NOMO-1 (cell line): ENCODE results near the gene RAPSN.

Source experiments
- DNase-seq, 2 experiments: peaks; one replicate each; lab custom pipeline; 2025; ENCODE audit not compliant: unreplicated experiment in 2 of 2; lab: John Stamatoyannopoulos, UW

RAPSN gene

DNA sequence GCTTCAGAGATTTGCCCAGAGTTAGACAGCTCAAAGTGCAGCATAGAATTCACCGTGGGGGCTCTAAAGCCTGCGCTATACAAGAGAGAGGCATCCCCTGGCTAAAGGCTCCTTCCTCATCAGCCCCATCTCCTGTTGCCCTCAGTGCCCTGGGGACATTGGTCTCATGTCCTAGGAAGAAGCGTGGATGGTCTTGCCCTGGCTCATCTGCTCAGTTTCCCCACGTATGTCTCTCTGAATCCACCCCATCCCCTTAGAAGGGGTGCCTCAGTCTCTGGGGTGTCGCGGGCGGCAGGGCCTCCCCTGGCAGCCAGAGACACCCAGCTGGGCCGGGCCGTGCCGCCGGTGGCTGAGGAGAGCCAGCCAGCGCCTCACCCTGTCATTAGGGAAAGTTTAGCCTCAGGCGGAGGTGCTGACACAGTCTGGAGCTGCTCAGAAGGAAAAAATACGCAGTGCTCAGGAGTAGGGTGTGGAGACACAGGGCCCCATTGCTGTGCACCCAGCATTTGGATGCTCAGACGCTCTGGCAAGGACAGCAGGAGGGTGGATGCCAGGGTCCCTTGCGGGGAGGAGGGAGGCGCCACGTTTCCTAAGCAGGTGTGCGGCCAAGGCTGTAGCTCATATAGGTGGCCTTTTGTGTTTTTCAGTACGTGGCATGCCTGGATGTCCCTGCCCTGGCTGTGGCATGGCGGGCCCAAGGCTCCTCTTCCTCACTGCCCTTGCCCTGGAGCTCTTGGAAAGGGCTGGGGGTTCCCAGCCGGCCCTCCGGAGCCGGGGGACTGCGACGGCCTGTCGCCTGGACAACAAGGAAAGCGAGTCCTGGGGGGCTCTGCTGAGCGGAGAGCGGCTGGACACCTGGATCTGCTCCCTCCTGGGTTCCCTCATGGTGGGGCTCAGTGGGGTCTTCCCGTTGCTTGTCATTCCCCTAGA is 39.2 kb downstream of the RAPSN start:
- no peak for DNase-seq

DNA sequence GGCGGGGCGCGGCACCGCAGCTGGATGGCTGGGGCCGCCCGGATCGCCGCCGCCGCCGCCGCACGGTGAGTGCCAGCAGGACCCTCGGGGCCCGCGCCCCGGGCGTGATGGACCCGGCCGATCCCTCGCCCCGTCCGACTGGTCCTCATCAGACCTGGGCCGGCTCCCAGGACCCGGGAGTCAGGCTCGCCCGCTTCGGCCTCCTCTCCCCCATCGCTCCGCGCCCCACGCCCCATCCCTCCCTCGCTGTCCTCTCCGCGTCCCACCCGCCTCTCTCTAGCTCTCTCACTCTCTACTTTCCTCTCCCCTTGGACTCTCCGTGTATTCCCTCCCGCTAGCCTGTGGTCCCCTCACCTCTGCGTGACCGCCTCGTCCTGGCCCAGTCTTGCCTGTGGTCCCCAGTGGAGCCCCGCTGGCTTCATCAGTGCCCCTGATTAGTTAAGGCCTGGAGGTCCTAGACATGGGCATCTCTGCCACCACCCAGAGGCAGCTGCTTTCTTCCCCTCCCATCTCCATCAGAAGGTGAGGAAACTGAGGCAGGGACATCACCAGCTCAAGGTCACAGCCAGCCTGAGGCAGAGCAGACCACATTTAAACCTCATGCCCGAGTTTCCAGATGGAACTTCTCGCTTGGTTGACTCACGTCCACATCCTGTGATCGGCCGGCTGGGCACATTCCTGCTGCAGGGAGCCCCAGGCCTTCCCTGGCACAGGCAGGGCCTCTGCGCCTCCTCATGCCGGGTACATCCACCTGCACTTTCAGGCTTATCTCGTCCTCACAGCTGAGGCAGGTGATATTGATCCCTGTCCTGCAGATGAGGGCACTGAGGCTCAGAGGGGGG is 40.1 kb downstream of the RAPSN start:
- no peak for DNase-seq

GRCh38 chr11:47407746-47408590 is 41.0 kb downstream of the RAPSN start, which contains the start of gene SLC39A13:
TSS of gene SLC39A13 (plus strand) at chr11:47408590. CDS start at chr11:47410095, 1,505 bp downstream.
- peak; percentile 99 for DNase-seq

GRCh38 chr11:47406896-47407745 is 41.8 kb downstream of the RAPSN start:
- no peak for DNase-seq

GRCh38 chr11:47403571-47403970 is 45.4 kb downstream of the RAPSN start:
- DNase-seq = no peak

DNA sequence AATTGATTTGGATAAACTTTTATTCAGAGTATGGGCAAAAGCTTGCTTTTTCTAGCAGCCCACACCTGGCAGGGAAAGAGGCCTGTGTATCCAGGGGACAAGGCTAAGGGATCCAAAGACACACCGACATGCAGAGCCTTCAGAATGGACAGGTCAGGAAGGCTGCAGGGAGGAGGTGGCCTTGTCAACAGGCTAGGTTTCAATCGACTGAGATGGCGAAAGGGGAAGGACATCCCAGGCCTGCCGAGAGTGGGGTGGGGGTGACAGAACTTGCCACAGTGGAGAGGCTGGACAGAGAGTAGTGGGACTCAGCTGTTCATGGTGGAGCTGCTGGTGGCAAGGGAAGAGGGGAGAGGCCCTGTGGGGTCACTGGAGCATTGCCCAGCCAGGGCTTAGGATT is 45.8 kb downstream of the RAPSN start:
- DNase-seq = no peak

GRCh38 chr11:47400768-47401279 is 48.1 kb downstream of the RAPSN start:
- DNase-seq = peak in 1 of 2 experiments; percentile 39

- no peak for DNase-seq
Observed at GRCh38 chr11:47399860-47400767, 48.8 kb downstream of the RAPSN start.

- DNase-seq = no peak
Observed at GRCh38 chr11:47398551-47398950, 50.4 kb downstream of the RAPSN start.

DNA sequence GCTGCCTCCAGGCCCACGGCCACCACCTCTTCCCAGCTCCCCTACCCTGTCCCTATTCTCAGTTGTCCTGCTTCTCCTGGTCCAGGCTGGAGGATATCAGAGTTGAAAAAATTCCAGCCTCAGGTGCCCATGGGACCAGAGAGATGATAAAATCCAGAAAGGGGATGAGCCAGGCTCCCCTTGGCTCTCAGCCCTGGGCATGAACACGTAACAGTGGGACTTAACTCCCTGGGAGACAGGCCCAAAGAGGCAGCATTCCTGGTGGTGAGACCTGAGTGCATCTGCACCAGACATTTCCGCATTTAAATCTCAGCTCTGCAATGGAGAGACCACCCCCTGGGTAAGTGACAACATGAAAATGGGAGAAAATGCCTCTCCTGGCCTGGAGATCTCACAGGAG is 50.9 kb downstream of the RAPSN start:
- no peak for DNase-seq

- DNase-seq = no peak
Observed at GRCh38 chr11:47396049-47396320, 53.0 kb downstream of the RAPSN start.

- DNase-seq = peak; percentile 44 to 67
Observed at GRCh38 chr11:47395223-47396048, 53.5 kb downstream of the RAPSN start.

GRCh38 chr11:47394322-47395222 is 54.4 kb downstream of the RAPSN start:
- peak; percentile 85 to 92 for DNase-seq

GRCh38 chr11:47394050-47394321 is 55.0 kb downstream of the RAPSN start:
- no peak for DNase-seq

DNA sequence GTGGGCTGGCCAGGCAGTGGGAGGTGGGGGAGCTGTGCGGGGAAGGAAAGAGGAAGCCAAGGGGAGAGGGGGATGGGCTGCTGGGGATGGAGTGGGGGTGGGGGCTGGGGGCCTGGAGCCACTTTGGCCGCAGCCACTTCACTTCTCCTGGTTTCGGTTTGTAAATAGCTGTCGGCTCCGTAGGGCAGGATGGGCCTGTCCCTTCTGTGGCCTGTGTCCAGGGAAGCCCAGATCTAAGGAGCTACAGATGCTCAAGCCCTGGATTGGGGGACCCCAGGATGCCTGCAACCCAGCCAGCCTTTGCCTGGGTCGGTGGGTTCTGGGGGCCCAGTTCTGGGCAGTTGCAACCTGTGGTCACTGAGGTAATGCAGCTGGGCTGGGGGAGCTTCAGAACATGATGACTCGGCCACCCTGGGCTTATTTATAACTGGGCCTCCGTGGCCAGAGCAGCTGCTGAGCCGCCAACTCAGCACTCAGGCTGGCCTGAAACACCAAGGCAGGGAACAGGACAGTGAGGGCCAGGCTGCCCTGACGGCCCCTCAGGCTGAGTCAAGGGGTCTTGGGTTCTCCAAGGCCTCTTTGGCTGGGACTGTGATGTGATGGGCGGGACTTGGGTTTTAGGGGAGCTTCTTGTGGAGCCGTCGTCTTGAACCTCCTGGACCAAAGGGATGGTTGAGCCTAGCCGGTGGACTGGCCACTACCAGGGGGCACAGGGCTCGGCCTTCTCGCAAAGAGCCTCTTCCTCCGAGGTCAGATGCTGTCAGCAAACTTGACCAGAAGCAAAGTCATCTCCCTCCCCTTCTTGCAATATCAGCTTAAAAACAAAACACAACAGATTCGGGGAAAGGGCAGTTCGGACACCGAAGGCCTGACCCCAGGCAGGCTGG is 55.5 kb downstream of the RAPSN start:
- DNase-seq = peak; percentile 65 to 74

GRCh38 chr11:47392546-47393162 is 56.3 kb downstream of the RAPSN start:
- no peak for DNase-seq
